Measurements from ENCODE around the gene LRRC55.

Gene LRRC55

GRCh38 chr11:57224537-57224936 is 42.8 kb downstream of the LRRC55 start:
- DNase-seq (ENCODE audit: low read depth, low spot score) = no peak
- no peak overlapping the region for H3K4me3 ChIP-seq (ENCODE audit: low read length)

GRCh38 chr11:57228600-57228999 is 46.8 kb downstream of the LRRC55 start:
- DNase-seq (ENCODE audit: low read depth, low spot score) = no peak
- H3K4me3 ChIP-seq (ENCODE audit: low read length) = no peak overlapping the region

- DNase-seq (ENCODE audit: low read depth, low spot score) = no peak
- H3K4me3 ChIP-seq (ENCODE audit: low read length) = no peak overlapping the region
Observed at GRCh38 chr11:57230316-57230715, 48.6 kb downstream of the LRRC55 start.

GRCh38 chr11:57230791-57231538 is 49.2 kb downstream of the LRRC55 start:
- H3K4me3 ChIP-seq (ENCODE audit: low read length) = no peak overlapping the region
- no peak for DNase-seq (ENCODE audit: low read depth, low spot score)

- no peak for DNase-seq (ENCODE audit: low read depth, low spot score)
- no peak overlapping the region for H3K4me3 ChIP-seq (ENCODE audit: low read length)
Observed at GRCh38 chr11:57231539-57232253, 49.9 kb downstream of the LRRC55 start.

GRCh38 chr11:57233702-57234101 is 51.9 kb downstream of the LRRC55 start:
- DNase-seq (ENCODE audit: low read depth, low spot score) = no peak
- no peak overlapping the region for H3K4me3 ChIP-seq (ENCODE audit: low read length)

- DNase-seq (ENCODE audit: low read depth, low spot score) = no peak
- H3K4me3 ChIP-seq (ENCODE audit: low read length) = no peak overlapping the region
Observed at GRCh38 chr11:57235761-57236703, 54.3 kb downstream of the LRRC55 start.

- H3K4me3 ChIP-seq (ENCODE audit: low read length) = no peak within 1 kb of the TSS
- no peak for DNase-seq (ENCODE audit: low read depth, low spot score)
Observed at GRCh38 chr11:57237204-57237681, 55.5 kb downstream of the LRRC55 start, which contains the start of gene APLNR. Gene APLNR (minus strand): TSS chr11:57237250. CDS start chr11:57237004, 246 bp downstream.

GRCh38 chr11:57239348-57239747 is 57.6 kb downstream of the LRRC55 start:
- no peak for DNase-seq (ENCODE audit: low read depth, low spot score)
- no peak overlapping the region for H3K4me3 ChIP-seq (ENCODE audit: low read length)

GRCh38 chr11:57240007-57240406 is 58.3 kb downstream of the LRRC55 start:
- no peak for DNase-seq (ENCODE audit: low read depth, low spot score)
- no peak overlapping the region for H3K4me3 ChIP-seq (ENCODE audit: low read length)

- H3K4me3 ChIP-seq (ENCODE audit: low read length) = no peak overlapping the region
- no peak for DNase-seq (ENCODE audit: low read depth, low spot score)
Observed at GRCh38 chr11:57240757-57241156, 59.0 kb downstream of the LRRC55 start.

All from Jurkat, Clone E6-1 (cell line).